Stimulated activated naive CD8-positive, alpha-beta T cell treated with anti-CD3 and anti-CD28 coated beads, Interleukin-15, Interleukin-2, amounts not matched to agents 100 ng/mL and 50 ng/mL, for 24 hours (primary cell): ENCODE measurements around the gene AGO4.
"Not testable (repeated sequence)": the region's sequence is repeated elsewhere in the genome, so short reads cannot be mapped to it uniquely, and the experiment has no call there.

Experiments used
- H3K27ac Mint-ChIP-seq: one replicate; pipeline ENCODE4 v1.8.0; 2021; ENCODE audit warnings: mild to moderate bottlenecking, mixed read lengths
- H3K27me3 Mint-ChIP-seq: one replicate; pipeline ENCODE4 v1.8.0; 2021; ENCODE audit warnings: mixed read lengths
- H3K36me3 Mint-ChIP-seq: one replicate; pipeline ENCODE4 v1.8.0; 2021; ENCODE audit warnings: low read depth, mixed read lengths
- H3K4me1 Mint-ChIP-seq: one replicate; pipeline ENCODE4 v1.8.0; 2021; ENCODE audit warnings: low read depth, mixed read lengths
- H3K4me3 Mint-ChIP-seq: one replicate; pipeline ENCODE4 v1.8.0; 2021; ENCODE audit warnings: mild to moderate bottlenecking, mixed read lengths
- H3K9me3 Mint-ChIP-seq: one replicate; pipeline ENCODE4 v1.8.0; 2021; ENCODE audit warnings: mixed read lengths

The AGO4 gene

DNA sequence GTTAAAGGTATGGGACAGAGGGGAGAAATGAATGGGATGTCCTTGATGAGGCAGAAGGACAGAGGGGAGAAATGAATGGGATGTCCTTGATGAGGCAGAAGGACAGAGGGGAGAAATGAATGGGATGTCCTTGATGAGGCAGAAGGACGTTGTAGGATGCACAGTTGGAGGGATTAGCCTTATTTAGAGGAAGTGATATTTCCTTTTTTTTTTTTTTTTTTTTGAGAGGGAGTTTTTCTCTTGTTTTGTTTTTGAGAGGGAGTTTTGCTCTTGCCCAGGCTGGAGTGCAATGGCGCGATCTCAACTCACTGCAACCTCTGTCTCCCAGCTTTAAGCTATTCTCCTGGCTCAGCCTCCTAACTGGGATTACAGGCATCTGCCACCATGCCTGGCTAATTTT, 81.2 kb downstream of the AGO4 start:
- not testable (repeated sequence) for H3K9me3 Mint-ChIP-seq, H3K4me3 Mint-ChIP-seq, H3K27ac Mint-ChIP-seq, H3K27me3 Mint-ChIP-seq
- H3K36me3 Mint-ChIP-seq: peaks cover 30% of the 10 kb centered on the region
- peaks cover 41% of the 10 kb centered on the region for H3K4me1 Mint-ChIP-seq

DNA sequence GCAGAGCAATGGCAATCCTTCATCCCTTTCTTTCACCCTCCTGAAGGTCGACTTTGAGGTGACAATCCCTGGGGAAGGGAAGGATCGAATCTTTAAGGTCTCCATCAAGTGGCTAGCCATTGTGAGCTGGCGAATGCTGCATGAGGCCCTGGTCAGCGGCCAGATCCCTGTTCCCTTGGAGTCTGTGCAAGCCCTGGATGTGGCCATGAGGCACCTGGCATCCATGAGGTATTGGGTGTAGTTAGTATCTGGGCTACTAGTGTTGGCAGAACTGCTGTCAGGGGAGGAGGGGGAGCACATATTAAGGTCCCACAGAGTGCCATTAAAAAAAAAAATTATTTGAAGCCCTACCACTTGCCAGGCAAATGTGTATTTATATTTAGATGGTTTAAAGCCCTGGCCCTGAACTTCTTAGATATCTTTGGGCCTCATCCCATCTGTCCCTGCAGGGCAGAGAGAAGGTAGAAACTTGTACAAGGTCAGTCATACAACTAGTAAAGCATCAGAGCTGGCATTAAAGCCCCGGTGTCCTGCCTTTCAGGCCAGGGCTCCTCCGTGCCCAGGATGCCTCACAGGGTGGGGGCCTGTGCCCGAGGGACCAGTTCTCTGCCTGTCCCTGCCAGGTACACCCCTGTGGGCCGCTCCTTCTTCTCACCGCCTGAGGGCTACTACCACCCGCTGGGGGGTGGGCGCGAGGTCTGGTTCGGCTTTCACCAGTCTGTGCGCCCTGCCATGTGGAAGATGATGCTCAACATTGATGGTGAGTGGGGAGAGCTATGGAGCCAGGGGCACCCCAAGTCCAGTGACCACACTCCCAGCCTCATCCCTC, 85.4 kb downstream of the AGO4 start:
- Mint-ChIP-seq H3K9me3 (no peaks in the 10 kb centered on the region), H3K4me1 (peaks cover 15% of the 10 kb centered on the region), H3K4me3 (no peak overlapping the region), H3K36me3 (peaks cover 57% of the 10 kb centered on the region), H3K27ac (peak overlapping the region; percentile 36), H3K27me3 (no peaks in the 10 kb centered on the region)

DNA sequence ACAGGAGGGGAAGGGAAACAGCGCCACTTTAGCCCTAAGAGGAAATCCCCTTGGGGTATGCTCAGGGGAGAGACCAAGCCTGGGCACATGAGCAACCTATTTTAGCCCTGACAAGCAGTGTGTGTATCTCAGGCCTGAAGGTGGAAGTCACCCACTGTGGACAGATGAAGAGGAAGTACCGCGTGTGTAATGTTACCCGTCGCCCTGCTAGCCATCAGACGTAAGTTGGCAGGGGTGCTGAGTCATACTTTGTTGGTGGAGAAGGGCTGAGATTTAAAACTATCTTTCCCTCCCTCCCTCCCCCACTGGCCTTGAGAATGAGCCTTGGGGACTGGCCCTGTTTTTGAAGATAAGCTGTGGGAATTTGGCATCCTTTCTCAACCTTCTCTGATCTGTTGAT, 86.4 kb downstream of the AGO4 start:
- Mint-ChIP-seq H3K4me3 (no peak overlapping the region), H3K27ac (peak overlapping the region; percentile 36), H3K36me3 (peaks cover 58% of the 10 kb centered on the region), H3K4me1 (peaks cover 11% of the 10 kb centered on the region), H3K9me3 (no peaks in the 10 kb centered on the region), H3K27me3 (no peaks in the 10 kb centered on the region)

DNA sequence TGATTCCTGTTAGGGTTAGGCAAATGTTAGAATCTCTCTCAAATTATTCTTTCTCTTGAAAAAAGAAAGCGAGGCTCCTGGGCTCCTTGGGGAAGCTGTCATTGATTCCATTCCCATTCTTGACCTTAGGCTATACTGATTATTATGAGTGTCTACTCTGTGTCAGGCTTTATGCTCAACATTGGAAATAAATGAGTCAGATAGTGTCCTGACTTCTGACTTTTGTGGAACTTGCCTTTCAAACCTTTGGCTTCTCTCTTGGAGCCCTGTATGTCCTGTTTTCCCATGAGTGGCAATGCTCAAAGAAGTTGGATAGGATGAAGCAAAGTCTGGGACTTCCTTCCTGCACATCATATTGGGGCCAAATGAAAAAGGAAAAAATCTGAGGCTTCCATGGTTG, 86.8 kb downstream of the AGO4 start:
- Mint-ChIP-seq H3K4me3 (no peak overlapping the region), H3K27ac (peak overlapping the region; percentile 36), H3K27me3 (no peaks in the 10 kb centered on the region), H3K36me3 (peaks cover 62% of the 10 kb centered on the region), H3K9me3 (no peaks in the 10 kb centered on the region), H3K4me1 (peaks cover 11% of the 10 kb centered on the region)

DNA sequence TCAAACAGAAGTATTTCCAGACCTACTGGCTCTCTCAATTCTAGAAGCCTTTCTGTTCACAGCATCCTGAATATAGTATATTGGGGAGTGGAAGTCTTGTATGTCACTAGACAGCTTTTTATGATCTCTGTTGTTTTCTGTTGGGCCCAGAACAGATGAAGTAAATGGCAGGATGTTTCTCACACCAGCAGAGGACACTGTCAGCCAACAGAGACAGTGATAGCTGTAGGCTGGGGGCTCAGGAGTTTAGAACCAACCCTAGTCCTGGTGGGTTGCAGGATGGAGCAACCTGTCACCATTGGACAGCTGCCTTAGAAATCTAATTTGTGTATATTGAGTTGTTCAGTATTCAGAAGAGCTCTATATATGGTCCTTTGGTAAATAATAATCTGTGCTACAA, 92.1 kb downstream of the AGO4 start:
- Mint-ChIP-seq H3K36me3 (peaks cover 68% of the 10 kb centered on the region), H3K27me3 (no peaks in the 10 kb centered on the region), H3K27ac (no peak overlapping the region), H3K9me3 (no peaks in the 10 kb centered on the region), H3K4me3 (no peak overlapping the region), H3K4me1 (no peaks in the 10 kb centered on the region)

DNA sequence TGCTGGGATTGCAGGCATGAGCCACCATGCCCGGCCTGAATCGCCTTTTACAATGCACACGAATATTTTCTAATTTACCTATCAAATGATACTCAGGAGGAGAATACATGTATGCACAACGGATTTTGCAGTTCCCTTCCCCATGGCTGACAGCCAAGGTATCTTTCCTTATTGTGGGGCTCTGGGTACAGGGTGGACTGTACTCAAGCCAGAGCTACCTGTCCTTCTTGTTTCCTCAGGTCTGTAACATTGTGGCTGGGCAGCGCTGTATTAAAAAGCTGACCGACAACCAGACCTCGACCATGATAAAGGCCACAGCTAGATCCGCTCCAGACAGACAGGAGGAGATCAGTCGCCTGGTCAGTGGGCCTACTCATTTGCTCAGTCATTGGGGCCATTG, 93.4 kb downstream of the AGO4 start:
- Mint-ChIP-seq H3K36me3 (peaks cover 61% of the 10 kb centered on the region), H3K4me1 (no peaks in the 10 kb centered on the region)

DNA sequence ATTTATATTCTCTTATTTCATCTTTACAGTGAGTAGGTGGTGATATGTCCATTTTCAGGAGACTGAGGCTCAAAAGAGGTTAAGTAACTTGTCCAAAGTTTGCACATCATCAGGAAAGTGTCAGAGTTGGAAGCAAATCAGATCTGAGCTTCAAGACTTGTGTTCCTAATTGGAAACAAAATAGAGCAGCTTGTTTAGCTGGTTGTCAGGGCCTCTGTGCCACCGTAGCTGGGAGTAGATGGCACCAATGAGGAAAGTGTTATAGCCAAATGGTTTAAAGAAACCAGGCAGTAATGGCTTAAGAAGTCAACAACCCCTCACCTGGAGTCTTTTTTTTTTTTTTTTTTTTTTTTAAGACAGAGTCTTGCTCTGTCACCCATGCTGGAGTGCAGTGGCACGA, 94.9 kb downstream of the AGO4 start:
- H3K4me3 Mint-ChIP-seq: no peak overlapping the region

More for the DNA sequence above, 93.4 kb downstream of the AGO4 start:
- Mint-ChIP-seq H3K9me3 (no peaks in the 10 kb centered on the region), H3K27me3 (no peaks in the 10 kb centered on the region), H3K27ac (no peak overlapping the region), H3K4me3 (no peak overlapping the region)

More for the DNA sequence above, 94.9 kb downstream of the AGO4 start:
- Mint-ChIP-seq H3K27ac (no peak overlapping the region), H3K4me1 (no peaks in the 10 kb centered on the region), H3K9me3 (no peaks in the 10 kb centered on the region), H3K27me3 (no peaks in the 10 kb centered on the region), H3K36me3 (peaks cover 64% of the 10 kb centered on the region)
